ENCODE measurements around the gene MYO18A.

- TF ChIP-seq CTCF (IDR thresholded peaks at IDR 0.05) (no peak), POLR2A (IDR thresholded peaks at IDR 0.05) (no peak)
Measured at GRCh38 chr17:29084541-29085146, 95.6 kb downstream of the MYO18A start.
